Measurements from ENCODE around the gene WDR13.
A peak's percentile ranks its signal among the peaks of the same experiment; 100 is the strongest.

- TF ChIP-seq CTCF (IDR thresholded peaks at IDR 0.05) (peak in 1 of 5 experiments; percentile 11), POLR2A (IDR thresholded peaks at IDR 0.05) (no peak)
These were observed 6.0 kb upstream of the WDR13 start for GRCh38 chrX:48591255-48591791.

Data from tibial nerve (tissue), 3 donors.